NCI-H2227 treated with DMSO at 0.1 percent for 48 hours (cell line): Measurements from ENCODE around the gene TNFRSF11A.

ENCODE experiments used
- DNase-seq: peaks from one replicate; lab custom pipeline; 2025; lab: John Stamatoyannopoulos, UW

Gene TNFRSF11A

DNA sequence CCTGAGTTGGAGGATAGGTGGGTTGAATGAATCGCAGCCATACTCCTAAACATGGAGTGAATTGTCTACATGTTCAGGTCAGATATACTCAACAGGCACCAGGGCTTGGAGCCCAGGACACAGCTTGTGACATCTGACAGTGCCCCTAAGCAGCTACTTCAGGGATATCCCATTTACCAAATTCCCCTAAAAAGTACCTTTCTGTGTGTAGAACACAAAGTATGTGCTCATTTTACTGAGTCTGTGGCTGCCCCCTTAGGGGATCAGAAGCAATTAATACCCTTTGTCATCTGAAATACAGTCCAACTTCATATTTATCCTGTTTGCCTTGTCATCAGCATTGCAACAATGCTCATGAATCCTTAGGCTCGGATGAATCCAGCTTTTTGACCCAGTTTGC is 20.8 kb downstream of the TNFRSF11A start:
- DNase-seq, result no peak

DNA sequence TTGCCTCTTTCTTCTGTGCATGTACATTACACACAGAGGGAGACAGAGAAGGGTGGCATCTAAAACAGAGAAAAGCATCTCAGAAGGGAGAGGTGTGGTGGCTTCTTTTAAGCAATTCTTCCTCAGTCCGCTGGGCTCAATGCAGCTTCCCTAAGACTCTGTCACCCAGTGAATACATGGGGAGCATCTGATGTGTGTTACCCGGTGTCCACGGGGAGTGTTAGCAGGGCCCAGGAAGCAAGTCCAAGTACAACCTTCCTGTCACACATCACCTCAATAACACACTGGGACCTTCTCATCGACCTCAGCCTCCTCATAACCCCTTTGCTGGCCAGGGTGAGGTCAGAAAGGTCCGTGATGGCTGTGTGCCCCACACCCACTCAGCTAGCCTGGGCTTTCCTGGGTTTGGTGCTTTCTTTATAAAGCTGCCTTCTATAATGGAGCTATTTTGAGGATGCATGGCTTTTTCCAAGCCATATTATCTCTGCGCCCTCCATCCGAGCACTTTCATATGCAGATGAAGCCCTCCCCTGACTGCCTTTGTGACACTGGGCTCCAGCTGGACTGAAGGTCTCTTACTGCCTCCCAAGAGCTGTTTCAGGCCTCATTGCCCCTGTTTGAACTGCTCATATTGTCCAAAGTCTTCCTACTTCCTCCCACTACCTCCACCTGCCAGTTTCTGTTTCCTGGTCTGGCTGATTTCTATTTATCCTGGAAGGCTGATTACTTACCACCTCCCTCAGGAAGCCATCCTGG is 21.4 kb downstream of the TNFRSF11A start:
- no peak for DNase-seq

DNA sequence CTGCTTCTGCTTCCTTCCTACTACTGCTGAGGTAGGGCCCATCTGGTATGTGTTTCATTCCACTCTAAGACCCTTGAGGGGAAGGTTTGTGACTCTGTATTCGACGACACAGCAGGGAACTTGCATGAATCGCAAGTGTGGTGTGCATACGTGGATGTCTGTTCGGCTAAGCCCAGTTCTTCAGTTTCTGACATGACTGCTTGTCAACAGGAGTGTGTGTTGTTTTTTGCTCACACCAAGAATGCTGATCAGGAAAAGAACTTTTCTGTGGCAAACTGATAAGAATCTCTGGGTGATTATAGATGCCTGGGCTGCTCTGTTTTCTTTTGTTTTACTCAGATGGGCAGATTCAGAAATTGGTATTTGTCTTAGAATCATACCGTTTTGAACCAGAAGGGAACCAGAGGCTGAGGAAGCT is 22.0 kb downstream of the TNFRSF11A start:
- DNase-seq, result no peak

DNA sequence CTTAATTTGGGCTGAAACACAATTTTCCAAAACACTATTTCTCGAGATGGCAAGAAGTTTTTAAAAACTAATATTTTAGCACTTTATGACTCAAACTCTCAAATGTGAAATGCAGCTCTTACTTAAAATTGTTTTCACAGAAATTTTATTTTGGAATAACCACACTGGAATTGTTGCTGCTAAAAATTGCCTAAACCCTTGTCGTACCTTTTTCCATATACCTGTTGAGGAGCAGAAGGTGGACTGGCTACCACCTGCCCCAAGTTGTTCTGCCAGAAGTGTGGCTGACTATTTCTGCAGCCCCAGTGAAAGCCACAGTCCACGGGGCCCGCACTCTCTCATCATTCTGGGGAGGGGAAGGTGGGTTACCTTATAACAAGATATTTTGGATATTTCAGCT is 23.4 kb downstream of the TNFRSF11A start:
- DNase-seq, result no peak

DNA sequence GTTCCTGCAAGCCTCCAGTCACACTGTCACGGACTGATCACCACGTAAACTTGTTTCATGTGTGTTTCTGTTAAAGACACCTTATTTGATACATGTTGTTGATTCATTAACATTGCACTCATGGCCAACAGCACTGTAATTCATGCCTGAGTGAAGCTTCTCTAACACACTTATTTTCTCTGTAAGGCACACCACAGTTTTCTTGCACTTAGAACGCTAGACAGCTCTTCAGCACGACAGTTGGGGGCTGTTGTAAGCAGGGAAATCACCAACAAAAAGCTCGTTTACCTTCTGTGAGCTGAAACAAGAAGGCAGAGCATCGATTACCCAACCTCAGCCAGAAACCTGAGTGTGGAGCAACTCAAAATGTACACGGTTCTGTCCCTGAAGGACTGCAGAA is 28.1 kb downstream of the TNFRSF11A start:
- no peak for DNase-seq

DNA sequence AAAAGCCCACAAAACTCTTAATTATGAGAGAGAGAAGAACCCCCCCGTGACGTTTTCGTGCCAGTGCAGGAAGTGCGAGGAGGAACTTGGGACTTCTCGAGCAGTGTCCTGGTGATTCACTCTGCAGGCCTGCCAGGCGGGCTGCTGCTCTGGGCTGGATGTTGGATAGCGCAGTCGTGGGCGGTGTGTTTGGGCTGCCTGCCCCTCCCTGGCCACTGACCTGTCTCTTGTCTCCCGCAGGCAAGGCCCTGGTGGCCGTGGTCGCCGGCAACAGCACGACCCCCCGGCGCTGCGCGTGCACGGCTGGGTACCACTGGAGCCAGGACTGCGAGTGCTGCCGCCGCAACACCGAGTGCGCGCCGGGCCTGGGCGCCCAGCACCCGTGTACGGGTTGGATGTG is 29.0 kb downstream of the TNFRSF11A start:
- DNase-seq, result no peak

DNA sequence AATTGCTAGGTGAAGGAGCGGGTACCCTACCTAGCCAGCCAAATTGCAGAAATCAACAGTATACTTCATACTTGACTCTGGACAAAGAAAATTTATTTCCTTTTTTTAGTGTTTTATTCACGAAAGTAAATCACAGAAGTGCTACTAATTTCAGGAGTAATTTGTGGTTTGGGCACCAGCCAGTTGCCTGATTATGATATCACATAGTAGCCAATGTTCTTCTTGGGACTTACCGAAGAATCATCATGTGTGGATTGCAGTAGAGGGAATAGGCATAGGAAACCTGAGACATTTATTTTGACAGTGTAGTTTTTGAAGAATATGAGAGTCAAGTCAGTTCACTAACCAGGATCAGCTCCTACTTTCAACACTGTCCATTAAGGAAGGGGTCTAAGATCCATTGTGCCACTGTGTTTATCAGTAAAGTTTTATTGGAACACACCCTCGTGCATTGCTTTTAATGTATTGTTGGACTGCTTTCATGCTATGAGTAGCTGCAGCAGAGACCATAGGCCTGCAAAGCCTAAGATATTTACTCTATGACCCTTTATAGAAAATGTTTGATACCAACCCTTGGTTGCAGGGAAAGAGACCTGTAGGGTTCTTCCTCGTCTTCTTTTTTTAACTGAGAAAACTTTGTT is 32.1 kb downstream of the TNFRSF11A start:
- no peak for DNase-seq

DNA sequence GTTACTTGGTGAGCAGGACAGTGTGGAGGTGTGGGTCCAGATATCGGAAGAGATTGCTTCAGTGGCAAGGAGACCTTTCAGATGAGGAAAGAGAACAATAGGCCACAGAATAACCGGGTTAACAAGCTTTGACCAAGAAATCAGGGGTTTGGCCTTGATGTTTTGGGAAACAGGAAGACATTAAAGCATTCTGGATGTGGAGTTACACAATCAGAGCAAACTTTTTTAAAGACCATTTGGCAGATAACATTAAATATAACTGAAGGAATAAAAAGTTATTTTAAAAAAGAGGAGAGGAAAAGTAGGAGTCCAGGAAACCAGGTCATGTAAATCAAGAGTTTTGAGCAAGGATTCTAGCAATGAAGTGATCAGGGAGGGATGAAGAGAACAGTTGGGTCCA is 35.7 kb downstream of the TNFRSF11A start:
- no peak for DNase-seq

DNA sequence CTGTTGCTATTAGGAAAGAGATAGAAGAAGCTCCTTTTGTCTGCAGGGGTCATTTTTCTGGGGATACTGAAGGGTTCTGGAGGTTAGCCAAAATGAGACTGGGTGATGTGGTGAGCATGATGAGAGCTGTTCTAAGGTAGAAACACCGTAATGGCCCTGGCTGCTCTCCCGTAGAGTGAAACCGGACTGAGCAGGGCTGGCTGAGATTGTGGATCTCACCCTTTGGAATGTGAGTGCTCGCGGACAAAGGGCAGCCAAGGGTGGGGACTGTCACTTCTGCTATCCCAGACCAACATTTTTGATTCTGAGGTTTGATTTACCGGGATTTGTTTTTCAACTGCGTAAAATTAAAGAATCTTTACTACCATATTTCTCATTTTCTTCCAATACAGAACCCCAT is 36.2 kb downstream of the TNFRSF11A start:
- DNase-seq, result no peak

DNA sequence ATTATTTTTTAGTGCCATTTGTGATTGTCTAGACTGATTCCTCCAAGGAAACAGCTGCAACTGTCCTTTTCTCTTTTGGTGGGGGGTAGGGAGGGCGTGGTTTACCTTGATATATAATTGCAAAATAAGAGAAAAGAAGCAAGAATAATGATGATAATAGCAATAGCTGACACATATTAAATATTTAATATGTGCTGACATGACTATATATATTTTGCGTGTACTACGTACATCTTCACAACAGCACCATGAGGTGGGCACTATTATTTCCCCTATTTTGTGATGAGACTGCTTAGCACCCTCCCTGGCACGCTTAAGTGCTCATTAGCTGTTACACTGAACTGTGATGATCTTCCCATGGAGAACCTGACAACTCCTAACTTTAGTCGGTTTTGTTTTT is 39.4 kb downstream of the TNFRSF11A start:
- DNase-seq, result no peak

DNA sequence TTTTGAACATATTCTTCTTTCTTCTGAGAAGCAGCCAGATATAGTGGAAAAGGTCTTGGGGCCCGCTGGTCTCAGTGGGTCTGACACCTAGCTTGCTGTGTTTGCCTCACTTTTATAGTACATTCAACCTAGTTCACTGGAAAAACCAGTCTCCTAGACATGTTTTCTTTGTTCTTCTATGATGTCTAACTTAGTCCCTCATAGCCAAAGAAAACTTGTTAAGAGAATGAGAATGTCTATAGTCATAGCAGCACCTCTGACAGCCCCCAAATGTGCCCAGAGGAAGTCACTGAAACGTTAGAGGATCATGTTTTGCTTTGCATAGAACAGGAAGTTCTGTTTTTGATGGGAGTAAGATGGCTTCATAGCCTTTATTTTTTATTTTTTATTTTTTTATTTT is 40.3 kb downstream of the TNFRSF11A start:
- no peak for DNase-seq

DNA sequence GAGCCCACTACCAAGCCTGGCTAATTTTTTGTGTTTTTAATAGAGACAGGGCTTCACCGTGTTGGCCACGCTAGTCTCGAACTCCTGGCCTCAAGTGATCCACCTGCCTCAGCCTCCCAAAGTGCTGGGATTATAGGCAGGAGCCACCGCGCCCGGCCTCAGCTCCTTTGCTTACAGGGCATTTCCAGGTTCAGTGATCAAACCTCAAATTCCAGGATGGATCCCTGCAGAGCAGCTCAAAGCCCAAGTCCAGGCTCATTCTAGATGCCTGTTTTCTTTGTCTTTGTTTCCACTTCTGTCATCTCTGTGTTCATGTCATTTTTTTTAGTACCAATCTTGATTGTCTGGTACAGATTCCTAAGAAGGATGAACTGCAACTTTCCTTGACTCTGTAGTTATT is 41.9 kb downstream of the TNFRSF11A start:
- no peak for DNase-seq

DNA sequence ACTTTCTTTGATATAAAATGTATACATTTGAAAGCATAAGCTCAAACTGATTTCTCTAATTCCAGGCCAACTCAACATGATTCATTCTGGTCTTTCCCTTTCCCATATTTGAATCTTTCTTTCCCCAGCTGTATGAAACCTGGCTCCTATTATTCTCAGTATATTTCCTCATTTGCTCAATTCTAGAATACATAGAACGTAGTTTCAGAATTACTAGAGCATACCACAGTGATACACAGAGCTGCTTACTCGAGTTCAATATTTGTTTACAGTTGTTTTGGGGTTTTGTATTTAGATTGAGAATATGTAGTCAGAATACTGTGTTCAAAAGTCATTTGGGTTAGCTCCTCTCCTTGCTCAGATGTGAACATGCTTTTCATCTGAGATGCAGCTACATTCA is 43.0 kb downstream of the TNFRSF11A start:
- no peak for DNase-seq

DNA sequence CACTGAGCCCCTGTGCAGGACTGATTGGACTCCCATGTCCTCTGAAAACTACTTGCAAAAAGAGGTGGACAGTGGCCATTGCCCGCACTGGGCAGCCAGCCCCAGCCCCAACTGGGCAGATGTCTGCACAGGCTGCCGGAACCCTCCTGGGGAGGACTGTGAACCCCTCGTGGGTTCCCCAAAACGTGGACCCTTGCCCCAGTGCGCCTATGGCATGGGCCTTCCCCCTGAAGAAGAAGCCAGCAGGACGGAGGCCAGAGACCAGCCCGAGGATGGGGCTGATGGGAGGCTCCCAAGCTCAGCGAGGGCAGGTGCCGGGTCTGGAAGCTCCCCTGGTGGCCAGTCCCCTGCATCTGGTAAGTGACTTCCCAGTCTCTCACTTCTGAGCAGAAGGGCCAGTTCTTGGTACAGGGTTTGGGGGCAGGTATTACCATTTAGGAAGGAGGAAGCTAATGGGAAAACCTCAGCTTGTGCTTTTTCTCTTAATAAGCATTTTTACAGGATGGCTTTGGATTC is 44.1 kb downstream of the TNFRSF11A start:
- no peak for DNase-seq

DNA sequence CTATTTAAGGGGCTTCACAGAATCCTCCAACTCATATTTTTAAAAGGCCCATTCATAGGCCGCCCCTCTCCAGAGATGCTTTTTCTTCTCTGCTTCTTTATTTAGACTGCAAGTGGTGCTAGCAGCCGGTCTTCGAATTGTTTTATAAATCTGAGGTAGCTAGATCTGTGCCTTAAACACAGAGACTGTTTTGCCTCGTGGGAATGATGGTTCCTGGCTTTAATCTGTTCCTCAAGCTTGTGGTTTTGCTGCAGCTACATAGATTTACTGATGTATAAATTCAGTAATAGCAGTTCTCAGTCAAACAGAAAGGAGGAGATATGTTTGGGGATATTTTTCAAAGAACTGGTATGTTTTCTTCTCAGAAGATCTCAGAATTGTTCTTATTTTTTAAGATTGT is 45.3 kb downstream of the TNFRSF11A start:
- DNase-seq, result no peak

DNA sequence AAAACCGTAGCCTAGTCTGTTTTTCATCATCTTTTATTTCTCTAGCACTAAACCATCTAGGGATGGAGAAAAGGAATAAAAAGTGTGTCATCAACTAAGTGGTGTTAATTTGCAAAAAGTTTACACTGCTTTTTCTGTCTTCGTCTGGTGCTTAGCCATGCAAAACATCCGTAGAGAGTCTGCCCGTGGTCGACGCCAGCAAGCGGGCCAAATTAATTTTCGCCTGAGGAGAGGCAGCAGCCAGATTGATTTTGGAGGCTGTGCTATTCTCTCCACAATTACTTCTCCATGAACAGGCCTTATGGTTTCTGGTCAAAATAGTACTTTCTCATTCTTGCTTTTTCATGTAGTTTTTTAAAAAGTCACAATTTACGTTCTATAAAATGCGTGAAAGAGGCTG is 46.3 kb downstream of the TNFRSF11A start:
- no peak for DNase-seq

DNA sequence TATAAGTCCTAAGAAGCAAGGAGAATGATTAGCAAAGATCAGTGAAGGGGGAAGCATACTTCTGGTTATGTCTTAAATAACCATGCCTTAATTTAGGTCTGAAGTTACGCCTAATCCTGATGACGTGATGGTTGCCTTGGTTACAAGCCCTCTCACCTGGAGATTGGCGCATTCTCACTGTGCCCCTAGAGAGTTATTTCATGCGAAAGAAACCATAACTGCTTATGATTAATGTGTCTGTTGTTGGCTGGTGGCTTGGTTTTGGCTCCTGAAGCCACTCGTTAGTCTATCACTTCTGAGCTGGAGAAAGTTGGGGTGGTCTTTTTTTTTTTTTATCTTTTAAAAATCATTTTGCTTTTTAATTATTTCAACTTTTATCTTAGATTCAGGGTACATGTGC is 47.0 kb downstream of the TNFRSF11A start:
- no peak for DNase-seq

DNA sequence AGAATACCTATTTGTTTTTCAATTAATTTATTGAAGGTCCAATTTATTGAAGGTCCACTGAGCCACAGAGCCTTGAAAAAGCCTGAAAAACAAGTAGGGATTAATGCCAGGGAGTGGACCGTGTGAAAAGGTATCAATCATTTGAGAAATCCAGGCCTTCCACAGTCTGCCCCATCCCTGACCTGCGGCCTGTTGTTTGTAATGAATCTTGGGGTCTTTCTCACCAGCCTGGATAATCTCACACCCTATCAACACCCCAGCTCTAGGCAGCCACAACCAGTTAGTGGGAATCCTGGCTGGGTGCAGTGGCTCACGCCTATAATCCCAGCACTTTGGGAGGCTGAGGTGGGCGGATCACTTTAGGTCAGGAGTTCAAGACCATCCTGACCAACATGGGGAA is 47.8 kb downstream of the TNFRSF11A start:
- DNase-seq, result no peak

DNA sequence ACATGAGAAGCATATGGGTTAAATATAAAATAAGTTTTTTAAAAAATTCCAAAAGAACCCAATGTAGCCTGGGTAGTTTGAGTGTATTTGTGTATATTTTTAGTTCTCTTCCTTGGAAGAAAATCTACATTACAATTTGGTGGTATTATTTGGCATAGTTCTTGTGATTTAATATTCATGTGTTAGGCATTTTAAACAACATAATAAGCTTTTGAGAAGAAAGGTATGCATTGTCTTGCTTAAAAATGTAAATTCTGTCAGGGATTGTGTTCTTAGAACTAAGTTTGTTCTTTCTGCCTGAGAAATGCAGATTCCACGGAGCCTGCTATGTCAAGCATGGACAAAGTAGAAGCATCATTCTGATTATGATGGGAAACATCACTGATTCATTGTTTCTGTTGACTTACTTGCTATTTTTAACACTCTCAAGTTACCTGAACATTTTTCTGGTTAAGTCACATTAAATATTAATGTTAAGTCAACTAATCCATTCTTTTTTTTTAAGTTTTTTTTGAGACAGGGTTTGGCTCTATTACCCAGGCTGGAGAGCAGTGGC is 49.4 kb downstream of the TNFRSF11A start:
- no peak for DNase-seq

DNA sequence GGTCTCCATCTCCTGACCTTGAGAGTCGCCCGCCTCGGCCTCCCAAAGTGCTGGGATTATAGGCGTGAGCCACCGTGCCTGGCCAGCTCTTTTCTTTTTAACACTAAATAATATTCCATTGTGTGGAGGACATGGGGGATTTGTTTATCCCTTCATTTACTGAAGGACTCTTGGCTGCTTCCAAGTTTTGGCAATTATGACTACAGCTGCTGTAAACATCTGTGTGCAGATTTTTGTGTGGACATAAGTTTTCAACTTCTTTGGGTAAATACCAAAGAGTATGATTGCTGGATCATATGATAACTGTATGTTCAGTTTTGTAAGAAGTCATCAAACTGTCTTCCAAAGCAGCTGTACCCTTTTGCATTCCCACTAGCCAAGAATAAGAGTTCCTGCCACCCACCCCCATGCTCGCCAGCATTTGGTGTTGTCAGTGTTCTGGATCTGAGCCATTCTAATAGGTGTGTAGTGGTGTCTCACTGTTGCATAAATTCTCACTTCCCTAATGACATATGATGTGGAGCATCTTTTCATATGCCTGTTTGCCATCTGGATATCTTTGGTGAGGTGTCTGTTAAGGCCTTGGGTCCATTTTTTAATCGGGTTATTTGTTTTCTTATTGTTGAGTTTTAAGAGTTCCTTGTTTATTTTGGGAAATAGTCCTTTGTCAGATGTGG is 52.2 kb downstream of the TNFRSF11A start:
- DNase-seq, result no peak

DNA sequence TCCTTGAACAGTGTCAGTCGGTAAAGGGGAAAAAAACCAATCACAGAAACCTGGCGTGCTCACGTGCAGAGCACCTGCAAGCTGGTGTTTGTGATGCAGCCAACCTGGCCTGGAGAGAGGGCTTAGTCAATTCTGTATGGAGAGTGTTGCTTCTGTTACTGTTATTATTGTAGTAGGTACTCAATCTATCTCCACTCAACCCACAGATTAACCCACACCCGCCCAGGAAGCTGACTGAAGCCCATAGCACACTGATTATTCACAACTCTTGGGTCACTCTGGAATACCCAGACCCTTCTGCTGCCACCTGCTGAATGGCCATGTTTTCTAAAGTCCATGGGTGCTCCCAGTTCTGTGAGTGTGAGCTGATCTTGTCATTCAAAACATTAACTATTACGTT is 53.9 kb downstream of the TNFRSF11A start:
- DNase-seq, result no peak

DNA sequence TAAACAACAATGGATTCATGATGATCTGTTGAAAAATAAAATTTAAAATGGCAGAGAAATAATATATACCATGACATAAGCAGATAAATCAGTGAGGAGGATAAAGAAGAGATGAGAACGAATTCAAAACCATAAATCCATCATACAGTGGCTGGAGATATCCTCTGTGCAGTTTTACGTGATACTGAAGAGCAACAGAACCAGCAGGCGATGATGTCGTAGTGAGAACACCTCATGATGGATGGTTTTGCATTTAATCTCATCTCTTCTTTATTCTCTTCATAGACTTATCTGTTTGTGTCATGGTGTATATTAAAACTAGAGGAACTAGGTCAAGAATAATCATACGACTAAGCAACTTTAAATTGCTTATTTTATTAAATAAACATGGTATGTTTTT is 56.3 kb downstream of the TNFRSF11A start:
- DNase-seq, result no peak

DNA sequence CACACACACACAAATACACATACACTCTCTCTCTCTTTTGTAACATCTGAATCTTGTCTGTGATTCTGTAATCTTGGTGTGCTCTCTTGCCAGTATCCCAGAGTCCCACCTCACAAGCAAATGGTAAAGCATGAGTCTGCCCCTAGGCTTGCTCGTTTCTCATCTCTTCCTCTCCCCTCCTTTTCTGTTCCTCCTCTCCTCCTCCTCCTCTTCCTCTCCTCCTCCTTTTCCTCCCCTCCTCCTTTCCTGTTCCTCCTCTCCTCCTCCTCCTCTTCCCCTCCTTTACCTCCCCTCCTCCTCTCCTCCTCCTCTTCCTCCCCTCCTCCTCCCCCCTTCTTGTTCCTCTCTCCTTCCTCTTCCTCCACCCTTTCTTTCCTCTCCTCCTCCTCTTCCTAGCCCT is 59.0 kb downstream of the TNFRSF11A start:
- no peak for DNase-seq
